ENCODE measurements around the gene MAP2.

MAP2 gene

GRCh38 chr2:209663656-209664055 lies 239.8 kb downstream of the MAP2 start:
- H3K27ac ChIP-seq (ENCODE audit: low read length): no peak overlapping the region
- no peaks in the 10 kb centered on the region for H3K36me3 ChIP-seq (ENCODE audit: control insufficient read depth in 1 of 2, insufficient read depth in 2 of 2, low read length in 2 of 2)
- H3K4me3 ChIP-seq (ENCODE audit: low read depth in 1 of 2, low read length in 2 of 2): no peak overlapping the region
- H3K27me3 ChIP-seq (ENCODE audit: low read depth, low read length): no peaks in the 10 kb centered on the region
- no peaks in the 10 kb centered on the region for H3K4me1 ChIP-seq (ENCODE audit: control insufficient read depth in 1 of 2, insufficient read depth in 2 of 2, low read length in 2 of 2)
- H3K9me3 ChIP-seq (ENCODE audit: control insufficient read depth in 1 of 2, low read length in 2 of 2): no peaks in the 10 kb centered on the region

- no peak overlapping the region for H3K27ac ChIP-seq (ENCODE audit: low read length)
- no peaks in the 10 kb centered on the region for H3K9me3 ChIP-seq (ENCODE audit: control insufficient read depth in 1 of 2, low read length in 2 of 2)
- no peak overlapping the region for H3K4me3 ChIP-seq (ENCODE audit: low read depth in 1 of 2, low read length in 2 of 2)
- no peaks in the 10 kb centered on the region for H3K36me3 ChIP-seq (ENCODE audit: control insufficient read depth in 1 of 2, insufficient read depth in 2 of 2, low read length in 2 of 2)
- H3K27me3 ChIP-seq (ENCODE audit: low read depth, low read length): no peaks in the 10 kb centered on the region
- no peaks in the 10 kb centered on the region for H3K4me1 ChIP-seq (ENCODE audit: control insufficient read depth in 1 of 2, insufficient read depth in 2 of 2, low read length in 2 of 2)
These were observed 242.4 kb downstream of the MAP2 start for GRCh38 chr2:209666296-209666695.

- Histone ChIP-seq H3K27ac (ENCODE audit: low read length) (no peak overlapping the region), H3K9me3 (ENCODE audit: control insufficient read depth in 1 of 2, low read length in 2 of 2) (no peaks in the 10 kb centered on the region), H3K4me3 (ENCODE audit: low read depth in 1 of 2, low read length in 2 of 2) (no peak overlapping the region)
These were observed 247.3 kb downstream of the MAP2 start for GRCh38 chr2:209671020-209671680.

GRCh38 chr2:209673811-209674210 lies 250.0 kb downstream of the MAP2 start:
- no peak overlapping the region for H3K4me3 ChIP-seq (ENCODE audit: low read depth in 1 of 2, low read length in 2 of 2)
- H3K9me3 ChIP-seq (ENCODE audit: control insufficient read depth in 1 of 2, low read length in 2 of 2): no peaks in the 10 kb centered on the region
- H3K27ac ChIP-seq (ENCODE audit: low read length): no peak overlapping the region
- no peaks in the 10 kb centered on the region for H3K4me1 ChIP-seq (ENCODE audit: control insufficient read depth in 1 of 2, insufficient read depth in 2 of 2, low read length in 2 of 2)
- no peaks in the 10 kb centered on the region for H3K36me3 ChIP-seq (ENCODE audit: control insufficient read depth in 1 of 2, insufficient read depth in 2 of 2, low read length in 2 of 2)
- H3K27me3 ChIP-seq (ENCODE audit: low read depth, low read length): no peaks in the 10 kb centered on the region

More at GRCh38 chr2:209671020-209671680, 247.3 kb downstream of the MAP2 start:
- Histone ChIP-seq H3K36me3 (ENCODE audit: control insufficient read depth in 1 of 2, insufficient read depth in 2 of 2, low read length in 2 of 2) (no peaks in the 10 kb centered on the region), H3K27me3 (ENCODE audit: low read depth, low read length) (no peaks in the 10 kb centered on the region), H3K4me1 (ENCODE audit: control insufficient read depth in 1 of 2, insufficient read depth in 2 of 2, low read length in 2 of 2) (no peaks in the 10 kb centered on the region)

- Histone ChIP-seq H3K36me3 (ENCODE audit: control insufficient read depth in 1 of 2, insufficient read depth in 2 of 2, low read length in 2 of 2) (no peaks in the 10 kb centered on the region), H3K4me3 (ENCODE audit: low read depth in 1 of 2, low read length in 2 of 2) (no peak overlapping the region), H3K4me1 (ENCODE audit: control insufficient read depth in 1 of 2, insufficient read depth in 2 of 2, low read length in 2 of 2) (peaks cover 0 to 3% of the 10 kb centered on the region in 2 donors), H3K27ac (ENCODE audit: low read length) (no peak overlapping the region), H3K9me3 (ENCODE audit: control insufficient read depth in 1 of 2, low read length in 2 of 2) (no peaks in the 10 kb centered on the region), H3K27me3 (ENCODE audit: low read depth, low read length) (no peaks in the 10 kb centered on the region)
These were observed 256.7 kb downstream of the MAP2 start for GRCh38 chr2:209680596-209680995.

- H3K27me3 ChIP-seq (ENCODE audit: low read depth, low read length): no peaks in the 10 kb centered on the region
- no peak overlapping the region for H3K4me3 ChIP-seq (ENCODE audit: low read depth in 1 of 2, low read length in 2 of 2)
- H3K36me3 ChIP-seq (ENCODE audit: control insufficient read depth in 1 of 2, insufficient read depth in 2 of 2, low read length in 2 of 2): no peaks in the 10 kb centered on the region
- peaks cover 0 to 8% of the 10 kb centered on the region in 2 donors for H3K4me1 ChIP-seq (ENCODE audit: control insufficient read depth in 1 of 2, insufficient read depth in 2 of 2, low read length in 2 of 2)
- H3K27ac ChIP-seq (ENCODE audit: low read length): no peak overlapping the region
- H3K9me3 ChIP-seq (ENCODE audit: control insufficient read depth in 1 of 2, low read length in 2 of 2): no peaks in the 10 kb centered on the region
These were observed 257.4 kb downstream of the MAP2 start for GRCh38 chr2:209681201-209681735.

- no peaks in the 10 kb centered on the region for H3K36me3 ChIP-seq (ENCODE audit: control insufficient read depth in 1 of 2, insufficient read depth in 2 of 2, low read length in 2 of 2)
- peaks cover 0 to 8% of the 10 kb centered on the region in 2 donors for H3K4me1 ChIP-seq (ENCODE audit: control insufficient read depth in 1 of 2, insufficient read depth in 2 of 2, low read length in 2 of 2)
- H3K27me3 ChIP-seq (ENCODE audit: low read depth, low read length): no peaks in the 10 kb centered on the region
- H3K9me3 ChIP-seq (ENCODE audit: control insufficient read depth in 1 of 2, low read length in 2 of 2): no peaks in the 10 kb centered on the region
- no peak overlapping the region for H3K4me3 ChIP-seq (ENCODE audit: low read depth in 1 of 2, low read length in 2 of 2)
- H3K27ac ChIP-seq (ENCODE audit: low read length): no peak overlapping the region
These were observed 258.8 kb downstream of the MAP2 start for GRCh38 chr2:209682646-209683045.

GRCh38 chr2:209685340-209685739 lies 261.5 kb downstream of the MAP2 start:
- H3K4me1 ChIP-seq (ENCODE audit: control insufficient read depth in 1 of 2, insufficient read depth in 2 of 2, low read length in 2 of 2): peaks cover 0 to 8% of the 10 kb centered on the region in 2 donors
- H3K27me3 ChIP-seq (ENCODE audit: low read depth, low read length): no peaks in the 10 kb centered on the region
- no peak overlapping the region for H3K4me3 ChIP-seq (ENCODE audit: low read depth in 1 of 2, low read length in 2 of 2)
- no peaks in the 10 kb centered on the region for H3K36me3 ChIP-seq (ENCODE audit: control insufficient read depth in 1 of 2, insufficient read depth in 2 of 2, low read length in 2 of 2)
- no peaks in the 10 kb centered on the region for H3K9me3 ChIP-seq (ENCODE audit: control insufficient read depth in 1 of 2, low read length in 2 of 2)
- H3K27ac ChIP-seq (ENCODE audit: low read length): no peak overlapping the region

GRCh38 chr2:209685963-209686362 lies 262.1 kb downstream of the MAP2 start:
- Histone ChIP-seq H3K27ac (ENCODE audit: low read length) (no peak overlapping the region), H3K36me3 (ENCODE audit: control insufficient read depth in 1 of 2, insufficient read depth in 2 of 2, low read length in 2 of 2) (no peaks in the 10 kb centered on the region), H3K27me3 (ENCODE audit: low read depth, low read length) (no peaks in the 10 kb centered on the region), H3K4me3 (ENCODE audit: low read depth in 1 of 2, low read length in 2 of 2) (no peak overlapping the region), H3K9me3 (ENCODE audit: control insufficient read depth in 1 of 2, low read length in 2 of 2) (no peaks in the 10 kb centered on the region), H3K4me1 (ENCODE audit: control insufficient read depth in 1 of 2, insufficient read depth in 2 of 2, low read length in 2 of 2) (peaks cover 0 to 8% of the 10 kb centered on the region in 2 donors)

GRCh38 chr2:209686448-209686847 lies 262.6 kb downstream of the MAP2 start:
- H3K27ac ChIP-seq (ENCODE audit: low read length): no peak overlapping the region

GRCh38 chr2:209687323-209687969 lies 263.6 kb downstream of the MAP2 start:
- Histone ChIP-seq H3K27me3 (ENCODE audit: low read depth, low read length) (no peaks in the 10 kb centered on the region), H3K4me1 (ENCODE audit: control insufficient read depth in 1 of 2, insufficient read depth in 2 of 2, low read length in 2 of 2) (peaks cover 0 to 8% of the 10 kb centered on the region in 2 donors), H3K9me3 (ENCODE audit: control insufficient read depth in 1 of 2, low read length in 2 of 2) (no peaks in the 10 kb centered on the region), H3K36me3 (ENCODE audit: control insufficient read depth in 1 of 2, insufficient read depth in 2 of 2, low read length in 2 of 2) (no peaks in the 10 kb centered on the region), H3K4me3 (ENCODE audit: low read depth in 1 of 2, low read length in 2 of 2) (no peak overlapping the region), H3K27ac (ENCODE audit: low read length) (no peak overlapping the region)

More at GRCh38 chr2:209686448-209686847, 262.6 kb downstream of the MAP2 start:
- no peak overlapping the region for H3K4me3 ChIP-seq (ENCODE audit: low read depth in 1 of 2, low read length in 2 of 2)
- no peaks in the 10 kb centered on the region for H3K9me3 ChIP-seq (ENCODE audit: control insufficient read depth in 1 of 2, low read length in 2 of 2)
- no peaks in the 10 kb centered on the region for H3K36me3 ChIP-seq (ENCODE audit: control insufficient read depth in 1 of 2, insufficient read depth in 2 of 2, low read length in 2 of 2)
- no peaks in the 10 kb centered on the region for H3K27me3 ChIP-seq (ENCODE audit: low read depth, low read length)
- H3K4me1 ChIP-seq (ENCODE audit: control insufficient read depth in 1 of 2, insufficient read depth in 2 of 2, low read length in 2 of 2): peaks cover 0 to 8% of the 10 kb centered on the region in 2 donors

Measured in muscle layer of duodenum (tissue), 2 donors.